AG09309 (cell line): Measurements from ENCODE around the gene MYH10.

Experiments
- DNase-seq: peaks from one replicate; pipeline ENCODE4 v3.0.0-alpha.2; 2010; ENCODE audit warnings: low read depth
- H3K4me3 ChIP-seq: 2 replicates; pipeline ENCODE4 v1.5.1; 2011; ENCODE audit warnings: mild to moderate bottlenecking, low read depth, low read length, moderate library complexity; ENCODE audit not compliant: control insufficient read depth
- TF ChIP-seq, protein P1 (sequence below): IDR thresholded peaks from 2 replicates; pipeline ENCODE4 v1.5.1; 2011; ENCODE audit warnings: mild to moderate bottlenecking, low read depth, low read length, inconsistent platforms; ENCODE audit not compliant: insufficient read depth, control insufficient read depth; ENCODE audit errors: missing control alignments

The MYH10 gene

DNA sequence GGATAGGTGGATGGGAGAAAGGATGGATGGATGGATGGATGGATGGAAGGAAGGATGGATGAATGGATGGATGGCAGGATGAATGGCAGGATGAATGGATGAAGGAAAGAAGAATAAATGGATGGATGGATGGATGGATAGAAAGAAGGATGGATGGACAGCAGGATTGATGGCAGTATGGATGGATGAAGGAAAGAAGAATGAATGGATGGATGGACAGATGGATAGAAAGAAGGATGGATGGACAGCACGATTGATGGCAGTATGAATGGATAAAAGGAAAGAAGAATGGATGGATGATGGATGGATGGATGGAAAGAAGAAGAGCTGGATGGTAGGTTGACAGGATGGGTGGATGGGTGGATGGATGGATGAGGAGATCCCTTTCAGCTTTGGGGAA, 9.2 kb upstream of the MYH10 start:
- TF ChIP-seq, protein P1, sequence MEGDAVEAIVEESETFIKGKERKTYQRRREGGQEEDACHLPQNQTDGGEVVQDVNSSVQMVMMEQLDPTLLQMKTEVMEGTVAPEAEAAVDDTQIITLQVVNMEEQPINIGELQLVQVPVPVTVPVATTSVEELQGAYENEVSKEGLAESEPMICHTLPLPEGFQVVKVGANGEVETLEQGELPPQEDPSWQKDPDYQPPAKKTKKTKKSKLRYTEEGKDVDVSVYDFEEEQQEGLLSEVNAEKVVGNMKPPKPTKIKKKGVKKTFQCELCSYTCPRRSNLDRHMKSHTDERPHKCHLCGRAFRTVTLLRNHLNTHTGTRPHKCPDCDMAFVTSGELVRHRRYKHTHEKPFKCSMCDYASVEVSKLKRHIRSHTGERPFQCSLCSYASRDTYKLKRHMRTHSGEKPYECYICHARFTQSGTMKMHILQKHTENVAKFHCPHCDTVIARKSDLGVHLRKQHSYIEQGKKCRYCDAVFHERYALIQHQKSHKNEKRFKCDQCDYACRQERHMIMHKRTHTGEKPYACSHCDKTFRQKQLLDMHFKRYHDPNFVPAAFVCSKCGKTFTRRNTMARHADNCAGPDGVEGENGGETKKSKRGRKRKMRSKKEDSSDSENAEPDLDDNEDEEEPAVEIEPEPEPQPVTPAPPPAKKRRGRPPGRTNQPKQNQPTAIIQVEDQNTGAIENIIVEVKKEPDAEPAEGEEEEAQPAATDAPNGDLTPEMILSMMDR, result no peak
- no peak overlapping the region for H3K4me3 ChIP-seq
- DNase-seq, result no peak

DNA sequence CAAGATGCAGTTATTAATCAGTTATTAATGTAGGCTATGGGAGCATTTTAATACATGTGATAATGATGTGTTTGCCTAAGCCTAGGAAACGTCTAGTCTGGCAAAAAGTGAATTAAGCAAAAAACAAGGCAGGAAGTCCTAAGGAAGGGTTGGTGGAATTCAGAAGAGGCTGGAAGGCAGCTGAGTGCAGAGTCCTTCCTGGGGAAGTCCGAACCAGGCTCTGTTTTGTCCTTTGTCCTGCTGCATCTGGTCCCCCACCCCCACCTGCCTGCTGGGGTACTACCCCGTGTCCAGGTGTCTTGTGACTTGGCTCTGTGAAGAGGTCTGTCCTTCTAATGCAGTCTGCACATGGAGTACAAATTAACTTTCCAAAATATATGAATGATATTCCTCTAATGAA, 1.5 kb upstream of the MYH10 start:
- DNase-seq, result no peak
- TF ChIP-seq, protein P1, result no peak
- H3K4me3 ChIP-seq, result no peak overlapping the region

DNA sequence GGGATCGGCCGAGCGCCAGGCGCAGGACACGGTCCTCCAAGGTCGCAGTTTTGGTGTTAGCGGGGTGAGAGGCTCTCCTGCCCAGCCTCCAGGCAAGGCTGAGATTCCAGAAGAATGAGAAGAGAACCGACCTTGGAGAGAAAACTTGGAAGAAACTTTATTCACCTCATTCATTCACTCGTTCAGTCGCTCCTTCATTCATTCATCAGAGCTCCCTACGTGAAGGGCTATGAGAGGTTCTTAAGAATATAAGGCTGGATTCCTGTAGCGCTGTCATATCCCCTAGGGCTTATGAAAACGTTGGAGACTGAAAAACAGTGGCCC, 991 bp upstream of the MYH10 start:
- no peak for DNase-seq
- TF ChIP-seq, protein P1, result no peak
- peak overlapping the region; percentile 71 for H3K4me3 ChIP-seq

DNA sequence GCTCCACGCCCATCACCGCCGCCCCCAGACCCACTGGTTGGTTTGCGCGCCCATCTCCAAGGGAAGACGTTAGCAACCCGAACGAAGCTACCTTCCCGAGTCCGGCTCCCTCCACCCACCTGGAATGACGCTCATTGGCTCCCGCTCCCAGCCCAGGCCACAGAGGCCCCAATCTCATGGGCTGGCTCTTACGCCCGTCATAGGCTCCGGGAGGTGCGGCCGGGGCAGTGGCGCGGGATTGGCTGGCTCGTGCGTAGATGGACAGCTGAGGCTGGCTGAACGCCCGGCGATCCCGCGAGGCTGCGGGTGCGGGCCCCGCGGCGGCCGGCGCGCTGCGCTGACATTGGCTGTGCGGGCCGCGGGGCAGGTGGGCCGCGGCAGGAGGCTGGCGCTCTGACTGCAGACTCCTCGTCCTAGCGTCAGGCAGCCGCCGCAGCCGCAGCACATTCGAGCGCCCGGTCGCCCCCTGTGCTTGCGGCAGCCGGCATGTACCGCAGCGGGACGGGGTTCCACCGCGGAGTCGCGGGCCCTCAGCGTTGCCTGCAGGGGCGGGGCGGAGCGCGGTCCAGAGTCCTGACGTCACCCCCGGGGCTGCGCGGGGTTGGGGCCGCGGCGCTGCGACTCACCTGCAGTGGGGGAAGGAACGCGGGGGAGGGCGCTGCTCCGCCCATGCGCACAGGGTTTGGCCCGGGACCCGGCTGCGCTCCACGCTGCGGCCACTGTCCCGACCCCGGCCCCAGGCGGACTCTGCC, 453 bp upstream of the MYH10 start:
- H3K4me3 ChIP-seq, result peak overlapping the region; percentile 71
- DNase-seq, result peak; percentile 98
- TF ChIP-seq, protein P1, result peak; percentile 3

DNA sequence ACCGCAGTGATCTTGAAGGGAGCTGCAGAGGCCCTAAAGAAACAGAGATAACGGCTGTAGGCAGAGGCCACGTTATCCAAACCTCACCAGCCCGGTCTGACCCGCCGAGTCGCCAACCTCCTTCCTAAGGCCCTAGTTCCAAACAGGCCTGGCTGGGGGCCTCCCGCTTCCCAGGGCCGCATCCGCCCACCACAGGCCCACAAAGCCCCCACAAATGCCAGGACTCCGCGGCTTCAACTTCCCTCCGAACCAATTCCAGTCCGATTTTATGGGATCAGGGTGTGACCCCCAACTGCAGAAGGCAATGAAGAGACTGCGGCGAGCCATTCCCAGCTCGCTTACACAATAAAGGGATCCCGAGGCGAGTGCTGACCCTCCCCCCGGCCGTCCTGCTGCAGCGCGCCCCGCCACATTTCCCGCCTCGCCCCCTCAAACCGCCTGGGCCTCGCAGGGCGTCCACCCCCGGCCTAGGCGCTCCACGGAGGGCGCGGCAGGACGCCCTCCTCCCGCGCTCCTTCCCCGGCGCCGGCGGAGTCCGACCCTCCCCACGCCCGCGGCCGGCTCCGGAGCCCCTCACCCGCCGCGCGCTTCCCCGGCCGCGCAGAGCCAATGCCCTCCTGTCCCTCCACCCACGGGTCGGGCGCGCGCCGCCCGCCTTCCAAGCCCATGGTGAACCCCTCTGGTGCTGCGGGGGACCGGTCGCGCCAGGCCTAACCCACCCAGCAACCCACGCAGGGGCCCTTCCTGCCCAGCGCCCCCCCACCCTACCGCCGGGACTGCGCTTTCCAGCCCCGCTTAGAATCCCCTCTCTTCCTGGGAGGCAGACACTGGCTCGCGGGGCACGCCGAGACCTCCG, 926 bp downstream of the MYH10 start:
- TF ChIP-seq, protein P1, result no peak
- DNase-seq, result no peak
- peak overlapping the region; percentile 71 for H3K4me3 ChIP-seq

DNA sequence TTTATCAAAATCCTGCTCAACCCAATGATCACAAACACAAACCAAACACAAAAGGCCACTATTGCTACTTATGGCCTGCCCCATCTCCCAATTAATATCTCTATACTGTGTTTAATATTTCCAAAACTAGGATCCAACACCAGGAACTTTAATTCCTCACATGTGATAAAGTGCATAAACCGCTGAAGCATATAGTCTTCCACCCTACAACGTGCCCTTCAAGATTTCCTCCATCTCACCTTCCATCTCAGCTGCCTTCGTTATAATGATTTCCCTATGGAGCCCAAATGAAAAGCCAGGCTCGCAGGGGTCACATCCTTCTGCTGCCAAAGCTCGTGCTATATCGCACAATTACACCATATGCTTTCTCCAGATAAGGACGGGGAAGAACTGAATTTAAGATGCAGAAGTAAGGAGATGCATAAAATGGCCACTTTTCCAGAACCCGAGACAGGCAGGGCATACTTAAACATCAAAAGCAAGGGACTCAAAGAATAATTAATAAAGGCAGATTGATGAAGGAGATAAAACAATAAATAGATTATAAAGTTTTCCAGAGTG, 1.8 kb downstream of the MYH10 start:
- DNase-seq, result no peak
- no peak overlapping the region; the same call in 1 of the 2 replicates for H3K4me3 ChIP-seq
- TF ChIP-seq, protein P1, result no peak
